GM21737 (cell line): ENCODE results near the gene DYNAP.

ENCODE experiments used
- ATAC-seq: cut with Tn5 transposase; IDR thresholded peaks from one replicate; pipeline ENCODE4 v1.9.1; 2021; ENCODE audit warnings: mild to moderate bottlenecking, moderate library complexity; ENCODE audit not compliant: unreplicated experiment

The DYNAP gene

DNA sequence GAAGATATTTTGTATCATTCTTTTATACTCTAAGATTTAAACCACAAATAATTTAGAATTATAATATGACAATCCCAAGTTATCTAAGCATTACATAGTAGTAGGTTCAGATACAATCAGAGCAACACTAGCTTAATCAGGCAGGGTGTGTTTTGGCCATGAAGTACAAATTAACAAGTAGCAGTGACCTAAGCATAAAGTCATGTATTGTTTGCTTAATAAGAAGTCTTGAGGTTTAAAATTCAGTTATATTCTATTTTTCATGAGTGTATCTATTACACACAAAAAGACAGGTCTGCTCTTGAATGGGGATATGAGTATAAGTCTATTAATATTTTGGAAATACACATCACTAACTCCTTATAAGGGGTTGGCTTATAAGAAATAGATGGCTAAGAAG, 39.9 kb downstream of the DYNAP start:
- ATAC-seq, result no peak

- ATAC-seq, result no peak
These were observed 45.2 kb downstream of the DYNAP start for GRCh38 chr18:54636217-54636616.

DNA sequence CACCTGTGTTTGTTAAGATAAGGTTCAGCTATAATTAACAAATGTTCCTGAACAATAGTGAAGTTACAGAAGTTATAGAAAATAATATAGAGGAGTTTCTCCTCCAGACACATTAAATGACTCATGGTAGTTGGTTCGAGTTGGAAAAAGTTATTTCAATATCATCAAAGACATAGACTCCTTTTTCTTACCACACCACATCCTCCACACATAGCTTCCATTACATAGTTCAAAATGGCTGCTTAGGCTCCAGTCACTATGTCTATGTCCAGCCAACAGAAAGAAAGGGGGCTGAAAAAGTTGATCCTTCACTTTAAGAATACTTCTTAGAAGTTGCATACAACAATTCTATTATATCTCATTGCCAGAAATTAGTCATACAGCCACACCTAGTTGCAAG, 50.7 kb downstream of the DYNAP start:
- ATAC-seq, result no peak

- ATAC-seq, result no peak
These were observed 56.1 kb downstream of the DYNAP start for GRCh38 chr18:54647176-54647575.
